Liver (tissue), 9 donors: ENCODE results near the gene VEGFB. TPM values are rescaled to one million over a fixed set of nuclear protein-coding genes. Genes with fewer than 3 reads are reported as not detected.
A peak's percentile ranks its signal among the peaks of the same experiment; 100 is the strongest.

Experiments
- DNase-seq: peaks from one replicate; pipeline ENCODE4 v3.0.0-alpha.2; 2017; ENCODE audit warnings: low spot score
- H3K27ac ChIP-seq, 2 donors: one replicate each; pipeline ENCODE4 v1.7.0; 2013; ENCODE audit warnings: inconsistent platforms in 2 of 2, low read length in 2 of 2, control low read depth in 1 of 2, low read depth in 1 of 2, mild to moderate bottlenecking in 1 of 2
- H3K27me3 ChIP-seq, 4 donors: one replicate each; pipeline versions ENCODE4 v1.6.1 to v1.7.0; 2013; ENCODE audit warnings: low read length in 3 of 4, inconsistent platforms in 1 of 4, mild to moderate bottlenecking in 1 of 4, moderate library complexity in 1 of 4; ENCODE audit not compliant: control insufficient read depth in 4 of 4, insufficient read depth in 4 of 4
- H3K36me3 ChIP-seq, 4 donors: one replicate each; pipeline versions ENCODE4 v1.6.1 to v1.7.0; 2013; ENCODE audit warnings: low read length in 3 of 4, mild to moderate bottlenecking in 3 of 4, low read depth in 1 of 4, moderate library complexity in 1 of 4; ENCODE audit not compliant: control insufficient read depth in 4 of 4, insufficient read depth in 3 of 4
- H3K4me1 ChIP-seq, 4 donors: one replicate each; pipeline versions ENCODE4 v1.6.1 to v1.7.0; 2013; ENCODE audit warnings: low read length in 3 of 4, mild to moderate bottlenecking in 3 of 4, moderate library complexity in 1 of 4; ENCODE audit not compliant: control insufficient read depth in 4 of 4, insufficient read depth in 4 of 4
- H3K4me3 ChIP-seq, 3 donors: one replicate each; pipeline versions ENCODE4 v1.6.1 to v1.7.0; 2013; ENCODE audit warnings: low read length in 3 of 3, control low read depth in 1 of 3, low read depth in 1 of 3, mild to moderate bottlenecking in 1 of 3
- H3K9ac ChIP-seq, 2 donors: one replicate each; pipeline ENCODE4 v1.7.0; 2013; ENCODE audit warnings: low read length in 2 of 2, mild to moderate bottlenecking in 2 of 2, moderate library complexity in 2 of 2, control low read depth in 1 of 2, low read depth in 1 of 2
- H3K9me3 ChIP-seq, 4 donors: one replicate each; pipeline versions ENCODE4 v1.6.1 to v1.7.0; 2013; ENCODE audit warnings: low read length in 3 of 4; ENCODE audit not compliant: control insufficient read depth in 4 of 4
- ATF3 ChIP-seq: IDR thresholded peaks from 2 replicates; pipeline ENCODE4 v1.6.1; 2016; ENCODE audit warnings: antibody characterized with exemption
- CTCF ChIP-seq: fragments of 150-350 bp; IDR thresholded peaks from 2 replicates; pipeline ENCODE4 v1.5.1; 2017; ENCODE audit warnings: improper control_type of control experiment, low read depth, low read length; ENCODE audit not compliant: missing input control
- EGR1 ChIP-seq, 2 donors: IDR thresholded peaks; 2 replicates each; pipeline ENCODE4 v1.6.1; 2016 to 2018; ENCODE audit warnings: antibody characterized with exemption in 2 of 2, low read depth in 2 of 2
- FOXA1 ChIP-seq: IDR thresholded peaks from 2 replicates; pipeline ENCODE4 v1.6.1; 2016; ENCODE audit warnings: antibody characterized with exemption
- FOXA2 ChIP-seq: IDR thresholded peaks from 2 replicates; pipeline ENCODE4 v1.6.1; 2016; ENCODE audit warnings: antibody characterized with exemption
- GABPA ChIP-seq, 2 donors: IDR thresholded peaks in 1 of 2; conservative IDR thresholded peaks in 1 of 2; 2 replicates each; pipeline ENCODE4 v1.6.1; 2016; ENCODE audit warnings: antibody characterized with exemption in 2 of 2, mild to moderate bottlenecking in 1 of 2, moderate library complexity in 1 of 2
- HNF4A ChIP-seq, 2 donors: conservative IDR thresholded peaks; 2 replicates each; pipeline ENCODE4 v1.6.1; 2016; ENCODE audit warnings: antibody characterized with exemption in 2 of 2, mild to moderate bottlenecking in 2 of 2
- HNF4G ChIP-seq: IDR thresholded peaks from 2 replicates; pipeline ENCODE4 v1.6.1; 2016; ENCODE audit warnings: antibody characterized with exemption
- JUND ChIP-seq, 2 donors: IDR thresholded peaks; 2 replicates each; pipeline ENCODE4 v1.6.1; 2016; ENCODE audit warnings: antibody characterized with exemption in 2 of 2
- NR2F2 ChIP-seq: IDR thresholded peaks from 2 replicates; pipeline ENCODE4 v1.6.1; 2016; ENCODE audit warnings: antibody characterized with exemption
- RAD21 ChIP-seq, 2 donors: IDR thresholded peaks; 2 replicates each; pipeline ENCODE4 v1.6.1; 2016; ENCODE audit warnings: antibody characterized with exemption in 2 of 2, mild to moderate bottlenecking in 2 of 2
- REST ChIP-seq: IDR thresholded peaks from 2 replicates; pipeline ENCODE4 v1.6.1; 2016; ENCODE audit warnings: antibody characterized with exemption, mild to moderate bottlenecking
- RXRA ChIP-seq, 2 donors: IDR thresholded peaks; 2 replicates each; pipeline ENCODE4 v1.6.1; 2017 to 2018; ENCODE audit warnings: antibody characterized with exemption in 2 of 2, mild to moderate bottlenecking in 1 of 2
- SP1 ChIP-seq: IDR thresholded peaks from 2 replicates; pipeline ENCODE4 v1.6.1; 2018; ENCODE audit warnings: antibody characterized with exemption, mild to moderate bottlenecking
- TAF1 ChIP-seq: conservative IDR thresholded peaks from 2 replicates; pipeline ENCODE4 v1.6.1; 2016; ENCODE audit warnings: antibody characterized with exemption, mild to moderate bottlenecking
- YY1 ChIP-seq: IDR thresholded peaks from 2 replicates; pipeline ENCODE4 v1.6.1; 2016; ENCODE audit warnings: antibody characterized with exemption, mild to moderate bottlenecking
- ZBTB33 ChIP-seq: IDR thresholded peaks from 2 replicates; pipeline ENCODE4 v1.6.1; 2016; ENCODE audit warnings: antibody characterized with exemption
- WGBS: extraction: QIAGEN DNeasy Blood & Tissue Kit; methylation state at CpG from one replicate; pipeline ENCODE4 v1.1.7; 2013; 5-methylcytosine and 5-hydroxymethylcytosine counted together
- polyA plus RNA-seq, 2 donors: library from polyadenylated mRNA; stranded (reverse) in 1 of 2; unstranded in 1 of 2; fragments of 200-250 nt in 1 of 2; fragments of >200 nt in 1 of 2; fragmentation: Nextera tagmentation in 1 of 2; extraction: Ambion mirVana in 1 of 2; gene quantifications; one replicate each; pipeline versions ENCODE4 v1.2.1 to v1.2.3, GENCODE V29; 2013 to 2015
- total RNA-seq, 2 donors: library from RNA; depleted of rRNA; stranded (reverse); fragments of >200 nt; gene quantifications; one replicate each; pipeline ENCODE4 v1.2.3, GENCODE V29; 2014
- TF ChIP-seq, protein P1 (sequence below): IDR thresholded peaks from 2 replicates; pipeline ENCODE4 v1.6.1; 2016; ENCODE audit warnings: antibody characterized with exemption
- donor health status: healthy.
- donor health status: healthy.
- donor health status: healthy.
- donor health status: healthy.
- donor health status: healthy.

Gene VEGFB
- total and polyA plus RNA-seq, 4 donors, result 3.6 to 17.3 (median 10.7) TPM

GRCh38 chr11:64241241-64241490, 6.8 kb downstream of the VEGFB start:
- TF ChIP-seq HNF4A (conservative IDR thresholded peaks at IDR 0.05) (peak in 1 of 2 donors; percentile 39), FOXA2 (no peak), FOXA1 (no peak), HNF4G (no peak), SP1 (peak; percentile 84), RXRA (IDR thresholded peaks at IDR 0.05) (no peak), RAD21 (IDR thresholded peaks at IDR 0.05) (no peak), CTCF (no peak)
- H3K9me3 ChIP-seq, result no peaks in the 10 kb centered on the region
- H3K9ac ChIP-seq, result peak overlapping the region in 1 of 2 donors; percentile 62
- peak overlapping the region; percentile 97 to 99 for H3K27ac ChIP-seq
- 2% methylated on average over 24 of the region's 24 CpGs for WGBS
- no peaks in the 10 kb centered on the region for H3K27me3 ChIP-seq
- peaks cover 21 to 59% (median 43%) of the 10 kb centered on the region in 4 donors for H3K4me1 ChIP-seq
- peak; percentile 100 for DNase-seq
- H3K4me3 ChIP-seq, result peak overlapping the region in 2 of 3 donors; percentile 54 to 74
- H3K36me3 ChIP-seq, result peaks cover 0 to 6% (median 4%) of the 10 kb centered on the region in 4 donors

DNA sequence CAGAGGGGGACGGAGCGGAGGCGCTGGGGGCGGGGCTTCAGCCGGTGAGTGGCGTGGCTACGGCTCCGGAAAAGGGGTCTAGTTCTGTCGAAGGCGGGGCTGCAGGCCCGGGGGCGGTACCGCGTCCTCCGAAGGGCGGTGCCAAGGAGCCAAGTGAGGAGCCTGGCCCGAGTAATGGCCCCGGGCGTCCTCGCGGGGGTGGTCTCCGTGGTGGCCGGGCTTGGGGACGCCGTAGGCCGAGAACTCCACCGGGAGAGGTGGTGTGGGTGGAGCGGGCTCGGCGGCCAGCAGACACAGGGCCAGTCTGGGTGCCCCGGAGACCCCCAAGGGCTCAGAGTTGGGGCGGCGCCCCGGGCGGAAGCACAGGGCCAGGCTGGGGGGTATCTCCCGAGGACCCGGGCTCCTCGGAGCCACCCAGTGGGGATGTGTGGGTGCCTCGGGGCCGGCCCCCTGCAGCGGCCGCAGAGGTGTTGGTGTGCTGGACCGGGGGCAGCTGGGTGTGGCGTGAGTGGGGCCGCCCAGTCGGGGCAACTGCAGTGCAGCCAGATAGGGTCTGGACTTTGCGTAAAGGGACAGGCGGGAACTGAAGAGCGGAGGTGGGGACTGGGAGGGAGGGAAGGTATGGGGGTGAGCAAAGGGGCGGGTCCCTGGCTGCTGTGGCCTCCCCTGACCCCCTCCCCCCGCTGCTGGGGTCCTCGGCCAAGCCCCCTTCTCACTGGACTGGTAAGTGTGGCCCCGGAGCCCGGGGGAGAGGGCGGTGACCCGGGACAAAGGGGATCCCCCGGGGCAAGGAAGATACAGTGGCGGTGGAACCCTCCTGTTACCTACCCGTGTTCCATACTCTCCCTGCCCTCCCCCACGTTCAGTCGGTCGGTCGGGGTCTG, 7.3 kb downstream of the VEGFB start:
- Histone ChIP-seq H3K9ac (peak overlapping the region in 1 of 2 donors; percentile 81), H3K27ac (peak overlapping the region; percentile 97 to 99), H3K36me3 (peaks cover 0 to 6% (median 4%) of the 10 kb centered on the region in 4 donors), H3K27me3 (no peaks in the 10 kb centered on the region), H3K4me3 (peak overlapping the region; percentile 74 to 94 (median 80)), H3K4me1 (peaks cover 21 to 59% (median 43%) of the 10 kb centered on the region in 4 donors), H3K9me3 (no peaks in the 10 kb centered on the region)
- under 1% methylated on average over 63 of the region's 63 CpGs for WGBS
- TF ChIP-seq HNF4G (no peak), FOXA2 (peak; percentile 16), HNF4A (conservative IDR thresholded peaks at IDR 0.05) (no peak), YY1 (peak; percentile 81), GABPA (IDR thresholded peaks at IDR 0.05 in 1 of 2, conservative IDR thresholded peaks at IDR 0.05 in 1 of 2) (no peak), TAF1 (no peak), ATF3 (no peak), EGR1 (IDR thresholded peaks at IDR 0.05; ENCODE audit: low read depth in 2 of 2) (no peak), ZBTB33 (no peak), NR2F2 (no peak), RXRA (IDR thresholded peaks at IDR 0.05) (peak in 1 of 2 donors; percentile 44), FOXA1 (no peak), SP1 (peak; percentile 2), REST (peak; percentile 31), JUND (IDR thresholded peaks at IDR 0.05) (peak in 1 of 2 donors; percentile 9), CTCF (no peak)
- TF ChIP-seq, protein P1, sequence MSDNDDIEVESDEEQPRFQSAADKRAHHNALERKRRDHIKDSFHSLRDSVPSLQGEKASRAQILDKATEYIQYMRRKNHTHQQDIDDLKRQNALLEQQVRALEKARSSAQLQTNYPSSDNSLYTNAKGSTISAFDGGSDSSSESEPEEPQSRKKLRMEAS, result peak; percentile 66
- DNase-seq, result peak; percentile 72
